Panc1 (cell line): ENCODE data around the gene SHISA9. TPM values are rescaled to one million over a fixed set of nuclear protein-coding genes. Genes with fewer than 3 reads are reported as not detected.
A peak's percentile ranks its signal among the peaks of the same experiment; 100 is the strongest.

Experiments
- ATAC-seq: fragments of 200-7000 bp; cut with Tn5 transposase; 2 replicates; pipeline ENCODE4 v1.9.1; 2020; ENCODE audit warnings: mild to moderate bottlenecking, moderate library complexity
- BruUV-seq: library from RNA; stranded (reverse); fragments of 400-500 nt; replicated peaks from 2 replicates; lab custom pipeline; 2021; lab: Mats Ljungman, UMichigan
- CTCF ChIA-PET: fragments of 300-600 bp; sonication (Branson Sonifier 250); formaldehyde crosslinking; loops from one replicate; lab custom pipeline; 2022; ENCODE audit warnings: antibody characterized with exemption; lab: Charles Lee
- POLR2A ChIA-PET: fragments of 300-600 bp; sonication (Branson Sonifier 250); formaldehyde crosslinking; loops from one replicate; lab custom pipeline; 2022; ENCODE audit warnings: antibody characterized with exemption; lab: Charles Lee
- DNase-seq: peaks from one replicate; pipeline ENCODE4 v3.0.0-alpha.2; 2010; ENCODE audit warnings: low read depth, low spot score
- H3K27ac ChIP-seq: 2 replicates; pipeline ENCODE4 v1.5.1; 2011; ENCODE audit warnings: mild to moderate bottlenecking, low read length, inconsistent platforms
- H3K27me3 ChIP-seq: fragments of 200-500 bp; sonication (Bioruptor generic); 2 replicates; pipeline ENCODE4 v1.6.0; 2014; ENCODE audit warnings: low read length, inconsistent platforms; ENCODE audit not compliant: control insufficient read depth, insufficient read depth
- H3K36me3 ChIP-seq: fragments of 200-500 bp; sonication (Bioruptor generic); 2 replicates; pipeline ENCODE4 v1.5.1; 2014; ENCODE audit warnings: inconsistent platforms, mild to moderate bottlenecking, low read length, moderate library complexity; ENCODE audit not compliant: control insufficient read depth, insufficient read depth
- H3K4me1 ChIP-seq: 2 replicates; pipeline ENCODE4 v1.5.1; 2011; ENCODE audit warnings: inconsistent platforms, mild to moderate bottlenecking, low read length, moderate library complexity; ENCODE audit not compliant: control insufficient read depth, insufficient read depth
- H3K4me3 ChIP-seq, 2 experiments: 2 replicates each; pipeline ENCODE4 v1.5.1; 2011 to 2012; ENCODE audit warnings: low read depth in 2 of 2, low read length in 2 of 2, mild to moderate bottlenecking in 2 of 2, inconsistent platforms in 1 of 2, moderate library complexity in 1 of 2
- H3K9me3 ChIP-seq: fragments of 200-500 bp; sonication (Bioruptor generic); 2 replicates; pipeline ENCODE4 v1.5.1; 2014; ENCODE audit warnings: low read depth, mild to moderate bottlenecking, inconsistent platforms, low read length, moderate library complexity; ENCODE audit not compliant: control insufficient read depth, insufficient read depth
- CTCF ChIP-seq: fragments of 450-650 bp; IDR thresholded peaks from 2 replicates; pipeline ENCODE4 v1.5.1; 2017; ENCODE audit warnings: mild to moderate bottlenecking
- POLR2AphosphoS5 ChIP-seq: IDR thresholded peaks from 2 replicates; pipeline ENCODE4 v1.6.1; 2012; ENCODE audit warnings: mild to moderate bottlenecking, low read depth, low read length, moderate library complexity
- SIN3A ChIP-seq: IDR thresholded peaks from 2 replicates; pipeline ENCODE4 v1.6.1; 2012; ENCODE audit warnings: low read depth, mild to moderate bottlenecking, low read length, moderate library complexity, borderline replicate concordance; ENCODE audit not compliant: insufficient read depth
- TCF7L2 ChIP-seq: IDR thresholded peaks from 2 replicates; pipeline ENCODE4 v1.6.1; 2011; ENCODE audit warnings: mild to moderate bottlenecking, low read depth, low read length, inconsistent platforms
- in situ Hi-C: cut with HindIII; loops from 2 replicates; pipeline ENCODE4 v1.10.0; 2016; ENCODE audit warnings: low sequenced_read_pairs, low pct_unique_long_range_greater_than_20kb
- intact Hi-C: fragments of 100-400 bp; cut with micrococcal nuclease; formaldehyde crosslinking; loops from one replicate; pipeline ENCODE4 v1.10.0; 2022; ENCODE audit not compliant: unreplicated experiment
- total RNA-seq: library from RNA; stranded (reverse); gene quantifications from one replicate; pipeline ENCODE4 v1.2.1, GENCODE V29; 2021; ENCODE audit not compliant: unreplicated experiment
- TF ChIP-seq, protein P1 (sequence below), 2 experiments: IDR thresholded peaks; 2 replicates each; pipeline ENCODE4 v1.6.1; 2011 to 2012; ENCODE audit warnings: low read depth in 2 of 2, control low read depth in 1 of 2, low read length in 1 of 2, mild to moderate bottlenecking in 1 of 2, moderate library complexity in 1 of 2; ENCODE audit not compliant: insufficient read depth in 1 of 2

The SHISA9 gene
- total RNA-seq, 1 experiment from 2014 or later = 0.10 TPM

DNA sequence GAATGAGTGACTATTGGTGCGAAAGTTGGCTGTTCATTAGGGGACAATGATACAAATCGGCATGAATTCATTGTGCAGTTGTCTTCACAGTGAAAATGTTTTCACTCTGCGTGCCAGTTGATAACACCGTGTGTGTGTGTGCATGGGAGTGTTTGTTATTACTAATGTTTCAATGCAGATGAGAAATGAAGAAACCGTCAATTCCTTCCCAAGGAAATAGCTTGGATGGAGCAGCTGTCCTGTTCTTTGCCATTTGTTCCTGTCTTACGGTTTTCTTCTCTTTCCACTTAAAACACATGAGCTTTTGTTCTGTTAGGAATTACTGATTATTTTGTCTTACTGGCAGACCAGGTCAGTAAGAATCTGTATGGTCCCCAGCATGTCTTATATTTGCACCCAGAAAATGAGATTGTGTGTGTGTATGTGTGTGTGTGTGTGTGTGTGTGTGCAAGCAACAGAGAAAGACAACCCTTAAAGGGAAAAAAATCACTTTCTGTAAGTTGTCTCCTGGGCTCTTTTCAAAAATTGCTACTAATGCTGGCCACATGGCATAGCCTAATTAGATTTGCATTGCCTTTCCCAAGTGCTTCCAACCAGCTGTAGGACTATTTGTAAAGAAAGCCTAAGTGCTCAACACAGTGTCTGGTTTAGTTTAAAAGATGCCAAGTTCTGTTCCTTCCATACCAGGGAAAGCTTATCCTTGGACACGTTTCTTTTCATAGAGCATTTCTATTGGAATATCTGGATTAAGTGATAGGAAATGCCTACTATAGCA is 23.8 kb downstream of the SHISA9 start:
- no peak for TF ChIP-seq TCF7L2
- TF ChIP-seq SIN3A = no peak
- TF ChIP-seq, protein P1, sequence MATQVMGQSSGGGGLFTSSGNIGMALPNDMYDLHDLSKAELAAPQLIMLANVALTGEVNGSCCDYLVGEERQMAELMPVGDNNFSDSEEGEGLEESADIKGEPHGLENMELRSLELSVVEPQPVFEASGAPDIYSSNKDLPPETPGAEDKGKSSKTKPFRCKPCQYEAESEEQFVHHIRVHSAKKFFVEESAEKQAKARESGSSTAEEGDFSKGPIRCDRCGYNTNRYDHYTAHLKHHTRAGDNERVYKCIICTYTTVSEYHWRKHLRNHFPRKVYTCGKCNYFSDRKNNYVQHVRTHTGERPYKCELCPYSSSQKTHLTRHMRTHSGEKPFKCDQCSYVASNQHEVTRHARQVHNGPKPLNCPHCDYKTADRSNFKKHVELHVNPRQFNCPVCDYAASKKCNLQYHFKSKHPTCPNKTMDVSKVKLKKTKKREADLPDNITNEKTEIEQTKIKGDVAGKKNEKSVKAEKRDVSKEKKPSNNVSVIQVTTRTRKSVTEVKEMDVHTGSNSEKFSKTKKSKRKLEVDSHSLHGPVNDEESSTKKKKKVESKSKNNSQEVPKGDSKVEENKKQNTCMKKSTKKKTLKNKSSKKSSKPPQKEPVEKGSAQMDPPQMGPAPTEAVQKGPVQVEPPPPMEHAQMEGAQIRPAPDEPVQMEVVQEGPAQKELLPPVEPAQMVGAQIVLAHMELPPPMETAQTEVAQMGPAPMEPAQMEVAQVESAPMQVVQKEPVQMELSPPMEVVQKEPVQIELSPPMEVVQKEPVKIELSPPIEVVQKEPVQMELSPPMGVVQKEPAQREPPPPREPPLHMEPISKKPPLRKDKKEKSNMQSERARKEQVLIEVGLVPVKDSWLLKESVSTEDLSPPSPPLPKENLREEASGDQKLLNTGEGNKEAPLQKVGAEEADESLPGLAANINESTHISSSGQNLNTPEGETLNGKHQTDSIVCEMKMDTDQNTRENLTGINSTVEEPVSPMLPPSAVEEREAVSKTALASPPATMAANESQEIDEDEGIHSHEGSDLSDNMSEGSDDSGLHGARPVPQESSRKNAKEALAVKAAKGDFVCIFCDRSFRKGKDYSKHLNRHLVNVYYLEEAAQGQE (IDR thresholded peaks at IDR 0.05; ENCODE audit: insufficient read depth in 1 of 2, low read depth in 2 of 2, low read length in 1 of 2) = no peak
- no peak for TF ChIP-seq CTCF
- TF ChIP-seq POLR2AphosphoS5 = no peak
- H3K36me3 ChIP-seq = no peaks in the 10 kb centered on the region
- in situ Hi-C loops (no loop called here), intact Hi-C loops (no loop called here)
- ChIA-PET POLR2A (no interaction called here), CTCF (no interaction called here)
- ATAC-seq (no peak), DNase-seq (no peak)
- no TSS peak for BruUV-seq
- no peaks in the 10 kb centered on the region for H3K4me1 ChIP-seq
- no peak overlapping the region for H3K27ac ChIP-seq
- H3K9me3 ChIP-seq = no peaks in the 10 kb centered on the region
- no peaks in the 10 kb centered on the region for H3K27me3 ChIP-seq
- no peak overlapping the region for H3K4me3 ChIP-seq

GRCh38 chr16:12927591-12927990 is 26.2 kb downstream of the SHISA9 start:
- in situ Hi-C loops (no loop called here), intact Hi-C loops (no loop called here)
- Histone ChIP-seq H3K9me3 (no peaks in the 10 kb centered on the region), H3K36me3 (no peaks in the 10 kb centered on the region), H3K4me3 (no peak overlapping the region), H3K27ac (no peak overlapping the region), H3K27me3 (no peaks in the 10 kb centered on the region), H3K4me1 (no peaks in the 10 kb centered on the region)
- no peak for DNase-seq
- ATAC-seq = no peak
- POLR2A ChIA-PET = no interaction called here
- no peak for TF ChIP-seq POLR2AphosphoS5
- TF ChIP-seq, protein P1 (IDR thresholded peaks at IDR 0.05; ENCODE audit: insufficient read depth in 1 of 2, low read depth in 2 of 2, low read length in 1 of 2) = peak in 1 of 2 experiments; percentile 49; a peak in 1 of 4 replicates
- no TSS peak for BruUV-seq
- CTCF ChIA-PET = no interaction called here
